Gastrocnemius medialis (tissue), 4 donors: ENCODE results near the gene AXL. TPM values are rescaled to one million over a fixed set of nuclear protein-coding genes. Genes with fewer than 3 reads are reported as not detected.

ENCODE experiments used
- ATAC-seq, 2 donors: fragments of 150-250 bp; one replicate each; pipeline ENCODE4 v1.9.1; 2016
- DNase-seq, 2 donors: peaks; one replicate each; pipeline ENCODE4 v3.0.0-alpha.2; 2019
- H3K27ac ChIP-seq, 4 donors: fragments of 200-600 bp; sonication (generic); 1 replicate in 1 of 4; 2 replicates in 3 of 4; pipeline ENCODE4 v1.5.1; 2016 to 2018; ENCODE audit warnings: mild to moderate bottlenecking in 2 of 4, moderate library complexity in 1 of 4
- H3K27me3 ChIP-seq, 3 donors: fragments of 200-600 bp; sonication (generic) in 2 of 3; 1 replicate in 1 of 3; 2 replicates in 2 of 3; pipeline versions ENCODE4 v1.5.1 to v1.6.0; 2016 to 2019; ENCODE audit warnings: mild to moderate bottlenecking in 1 of 3, moderate library complexity in 1 of 3
- H3K36me3 ChIP-seq, 2 donors: fragments of 200-600 bp; sonication (generic) in 1 of 2; one replicate each; pipeline ENCODE4 v1.5.1; 2017 to 2018
- H3K4me1 ChIP-seq, 2 donors: fragments of 200-600 bp; sonication (generic) in 1 of 2; one replicate each; pipeline ENCODE4 v1.5.1; 2016 to 2017; ENCODE audit warnings: mild to moderate bottlenecking in 2 of 2
- H3K4me3 ChIP-seq, 4 donors: fragments of 200-600 bp; sonication (generic) in 3 of 4; 1 replicate in 1 of 4; 2 replicates in 3 of 4; pipeline ENCODE4 v1.5.1; 2016 to 2019; ENCODE audit warnings: mild to moderate bottlenecking in 2 of 4
- H3K9me3 ChIP-seq, 3 donors: fragments of 200-600 bp; sonication (generic) in 2 of 3; 1 replicate in 1 of 3; 2 replicates in 2 of 3; pipeline ENCODE4 v1.5.1; 2016 to 2019
- CTCF ChIP-seq, 5 experiments: fragments of 450-650 bp in 3 of 5; fragments of 200-600 bp in 2 of 5; sonication (generic) in 2 of 5; IDR thresholded peaks in 4 of 5; conservative IDR thresholded peaks in 1 of 5; 1 replicate in 4 of 5; 2 replicates in 1 of 5; pipeline ENCODE4 v1.5.1; 2016 to 2019; ENCODE audit warnings: antibody characterized with exemption in 5 of 5, mild to moderate bottlenecking in 3 of 5, moderate library complexity in 3 of 5
- POLR2A ChIP-seq, 2 donors: fragments of 450-650 bp; IDR thresholded peaks; one replicate each; pipeline ENCODE4 v1.6.1; 2017; ENCODE audit warnings: antibody characterized with exemption in 2 of 2, mild to moderate bottlenecking in 2 of 2, moderate library complexity in 2 of 2
- in situ Hi-C, 4 donors: fragments of 200-750 bp; cut with MboI; loops; one replicate each; pipeline versions ENCODE4 v1.15.0 to v1.8.0; 2017; ENCODE audit warnings: low sequenced_read_pairs in 4 of 4
- intact Hi-C: fragments of 100-400 bp; cut with DNase I; formaldehyde crosslinking; loops from one replicate; pipeline ENCODE4 v1.15.1; 2023; ENCODE audit warnings: low total_unique reads
- total RNA-seq, 4 donors: library from RNA; depleted of rRNA; stranded (reverse); fragments of >200 nt; gene quantifications; one replicate each; pipeline versions ENCODE4 v1.1.0 to v1.2.3, GENCODE V29; 2016

Gene AXL
- total RNA-seq, 4 donors from 2014 or later: 17.4 to 49.2 (median 37.4) TPM

- no peaks in the 10 kb centered on the region for H3K36me3 ChIP-seq
- DNase-seq (no peak), ATAC-seq (no peak)
- TF ChIP-seq CTCF (IDR thresholded peaks at IDR 0.05 in 4 of 5, conservative IDR thresholded peaks at IDR 0.05 in 1 of 5) (no peak), POLR2A (IDR thresholded peaks at IDR 0.05) (no peak)
- H3K4me3 ChIP-seq: no peak overlapping the region
- no peaks in the 10 kb centered on the region for H3K4me1 ChIP-seq
- intact Hi-C loops: no loop called here
- no peaks in the 10 kb centered on the region for H3K9me3 ChIP-seq
- H3K27me3 ChIP-seq: peaks cover 34 to 48% (median 42%) of the 10 kb centered on the region in 3 donors
- no peak overlapping the region for H3K27ac ChIP-seq
- in situ Hi-C loops: no loop called here
These were observed 29.5 kb upstream of the AXL start for GRCh38 chr19:41189425-41190065.

- intact Hi-C loops (no loop called here), in situ Hi-C loops (no loop called here)
- no peaks in the 10 kb centered on the region for H3K4me1 ChIP-seq
- DNase-seq: no peak
- no peak within 1 kb of the TSS for H3K27ac ChIP-seq
- no peak for ATAC-seq
- no peaks in the 10 kb centered on the region for H3K9me3 ChIP-seq
- H3K27me3 ChIP-seq: peaks cover 36 to 48% (median 42%) of the 10 kb centered on the region in 3 donors
- no peaks in the 10 kb centered on the region for H3K36me3 ChIP-seq
- peak within 1 kb of the TSS in 1 of 4 donors; percentile 16 for H3K4me3 ChIP-seq
- no peak for TF ChIP-seq CTCF (IDR thresholded peaks at IDR 0.05 in 4 of 5, conservative IDR thresholded peaks at IDR 0.05 in 1 of 5)
- no peak for TF ChIP-seq POLR2A (IDR thresholded peaks at IDR 0.05)
These were observed 26.2 kb upstream of the AXL start, which contains the start of gene CYP2S1 for GRCh38 chr19:41192574-41193429. Gene CYP2S1, plus strand, starts transcription at chr19:41193219. Its CDS starts 46 bp downstream, at chr19:41193265.

GRCh38 chr19:41193430-41194156 is 25.4 kb upstream of the AXL start:
- no peak for ATAC-seq
- no peaks in the 10 kb centered on the region for H3K4me1 ChIP-seq
- no peak for DNase-seq
- H3K4me3 ChIP-seq: peak overlapping the region in 1 of 4 donors; percentile 16
- in situ Hi-C loops: no loop called here
- H3K27ac ChIP-seq: no peak overlapping the region
- H3K27me3 ChIP-seq: peaks cover 32 to 48% (median 42%) of the 10 kb centered on the region in 3 donors
- no peak for TF ChIP-seq CTCF (IDR thresholded peaks at IDR 0.05 in 4 of 5, conservative IDR thresholded peaks at IDR 0.05 in 1 of 5)
- TF ChIP-seq POLR2A (IDR thresholded peaks at IDR 0.05): no peak
- no peaks in the 10 kb centered on the region for H3K9me3 ChIP-seq
- H3K36me3 ChIP-seq: no peaks in the 10 kb centered on the region
- intact Hi-C loops: no loop called here

GRCh38 chr19:41194157-41194552 is 24.9 kb upstream of the AXL start:
- Histone ChIP-seq H3K4me1 (no peaks in the 10 kb centered on the region), H3K9me3 (no peaks in the 10 kb centered on the region), H3K36me3 (no peaks in the 10 kb centered on the region), H3K27ac (no peak overlapping the region), H3K4me3 (no peak overlapping the region), H3K27me3 (peaks cover 32 to 44% (median 39%) of the 10 kb centered on the region in 3 donors)
- TF ChIP-seq CTCF (IDR thresholded peaks at IDR 0.05 in 4 of 5, conservative IDR thresholded peaks at IDR 0.05 in 1 of 5) (no peak), POLR2A (IDR thresholded peaks at IDR 0.05) (no peak)
- DNase-seq (no peak), ATAC-seq (no peak)
- in situ Hi-C loops (no loop called here), intact Hi-C loops (no loop called here)
